Astrocyte (in vitro differentiated cells and primary cell): ENCODE data around the gene UCK1. TPM values are rescaled to one million over a fixed set of nuclear protein-coding genes. Genes with fewer than 3 reads are reported as not detected.

Experiments
- DNase-seq: peaks from one replicate; pipeline ENCODE4 v3.0.0-alpha.2; 2010; ENCODE audit warnings: low read depth
- FAIRE-seq: peaks from 2 replicates; lab custom pipeline; 2011; peaks lifted over from hg19 to GRCh38; lab: Jason Lieb, UNC
- H2AFZ ChIP-seq: 2 replicates; pipeline ENCODE4 v1.6.0; 2012; ENCODE audit warnings: low read depth, low read length, inconsistent platforms
- H3K27ac ChIP-seq: 2 replicates; pipeline ENCODE4 v1.5.1; 2011; ENCODE audit warnings: low read depth, low read length, inconsistent platforms
- H3K27me3 ChIP-seq: 2 replicates; pipeline ENCODE4 v1.6.0; 2011; ENCODE audit warnings: low read length, inconsistent platforms; ENCODE audit not compliant: insufficient read depth
- H3K36me3 ChIP-seq: 2 replicates; pipeline ENCODE4 v1.5.1; 2011; ENCODE audit warnings: low read length, inconsistent platforms; ENCODE audit not compliant: insufficient read depth
- H3K4me1 ChIP-seq: 2 replicates; pipeline ENCODE4 v1.5.1; 2011; ENCODE audit warnings: low read length, inconsistent platforms; ENCODE audit not compliant: insufficient read depth
- H3K4me2 ChIP-seq: 2 replicates; pipeline ENCODE4 v1.6.0; 2012; ENCODE audit warnings: low read length, inconsistent platforms
- H3K4me3 ChIP-seq: 2 replicates; pipeline ENCODE4 v1.5.1; 2011; ENCODE audit warnings: low read depth, mild to moderate bottlenecking, low read length, inconsistent platforms; ENCODE audit not compliant: insufficient read depth
- H3K79me2 ChIP-seq: 2 replicates; pipeline ENCODE4 v1.6.0; 2012; ENCODE audit warnings: mild to moderate bottlenecking, low read length, inconsistent platforms; ENCODE audit not compliant: insufficient read depth
- H3K9ac ChIP-seq: 2 replicates; pipeline ENCODE4 v1.6.0; 2012; ENCODE audit warnings: mild to moderate bottlenecking, low read length, inconsistent platforms
- H3K9me3 ChIP-seq: 2 replicates; pipeline ENCODE4 v1.5.1; 2012; ENCODE audit warnings: low read depth, mild to moderate bottlenecking, low read length, inconsistent platforms; ENCODE audit not compliant: insufficient read depth
- H4K20me1 ChIP-seq: 2 replicates; pipeline ENCODE4 v1.6.0; 2012; ENCODE audit warnings: low read length, inconsistent platforms; ENCODE audit not compliant: insufficient read depth
- H3K27ac Mint-ChIP-seq: one replicate; pipeline ENCODE4 v1.8.0; 2021; ENCODE audit warnings: mild to moderate bottlenecking, mixed read lengths; ENCODE audit not compliant: unreplicated experiment
- H3K27me3 Mint-ChIP-seq: one replicate; pipeline ENCODE4 v1.8.0; 2021; ENCODE audit warnings: low read depth, mixed read lengths; ENCODE audit not compliant: unreplicated experiment
- H3K36me3 Mint-ChIP-seq: one replicate; pipeline ENCODE4 v1.8.0; 2021; ENCODE audit warnings: low read depth, mixed read lengths; ENCODE audit not compliant: unreplicated experiment
- H3K4me1 Mint-ChIP-seq: one replicate; pipeline ENCODE4 v1.8.0; 2021; ENCODE audit warnings: low read depth, mixed read lengths; ENCODE audit not compliant: unreplicated experiment
- H3K4me3 Mint-ChIP-seq: one replicate; pipeline ENCODE4 v1.8.0; 2021; ENCODE audit warnings: mild to moderate bottlenecking, moderate library complexity, mixed read lengths; ENCODE audit not compliant: unreplicated experiment
- H3K9me3 Mint-ChIP-seq: one replicate; pipeline ENCODE4 v1.8.0; 2021; ENCODE audit warnings: mild to moderate bottlenecking, mixed read lengths; ENCODE audit not compliant: unreplicated experiment
- CTCF ChIP-seq: IDR thresholded peaks from 2 replicates; pipeline ENCODE4 v1.5.1; 2011; ENCODE audit warnings: low read depth, mild to moderate bottlenecking, inconsistent platforms, low read length, moderate library complexity; ENCODE audit not compliant: insufficient read depth
- EZH2 ChIP-seq: IDR thresholded peaks from 2 replicates; pipeline ENCODE4 v1.6.1; 2012; ENCODE audit warnings: mild to moderate bottlenecking, low read length, inconsistent platforms; ENCODE audit not compliant: insufficient read depth
- total RNA-seq: library from RNA; stranded (reverse); gene quantifications from 2 replicates; pipeline ENCODE4 v1.2.1, GENCODE V29; 2021

UCK1 gene
- total RNA-seq, 1 donor from 2014 or later, result 15.4 TPM

- H3K36me3 Mint-ChIP-seq, result peaks cover 10% of the 10 kb centered on the region
- H3K4me1 Mint-ChIP-seq, result no peaks in the 10 kb centered on the region
- no peaks in the 10 kb centered on the region for H4K20me1 ChIP-seq
These were observed 43.9 kb upstream of the UCK1 start for GRCh38 chr9:131574730-131575640.

GRCh38 chr9:131567910-131568309 lies 36.8 kb upstream of the UCK1 start:
- Mint-ChIP-seq H3K27ac (no peak overlapping the region), H3K4me1 (no peaks in the 10 kb centered on the region), H3K9me3 (peaks cover 14% of the 10 kb centered on the region), H3K4me3 (no peak overlapping the region), H3K27me3 (no peaks in the 10 kb centered on the region), H3K36me3 (peaks cover 12% of the 10 kb centered on the region)
- DNase-seq (no peak), FAIRE-seq (no peak)
- no peaks in the 10 kb centered on the region for H3K79me2 ChIP-seq
- no peaks in the 10 kb centered on the region for H3K4me1 ChIP-seq
- H3K27me3 ChIP-seq, result no peaks in the 10 kb centered on the region
- H3K9ac ChIP-seq, result no peak overlapping the region
- no peaks in the 10 kb centered on the region for H3K9me3 ChIP-seq
- H3K27ac ChIP-seq, result no peak overlapping the region
- no peaks in the 10 kb centered on the region for H4K20me1 ChIP-seq
- no peak overlapping the region for H2AFZ ChIP-seq
- no peak overlapping the region for H3K4me2 ChIP-seq
- no peaks in the 10 kb centered on the region for H3K36me3 ChIP-seq
- no peak overlapping the region for H3K4me3 ChIP-seq
- no peak for TF ChIP-seq EZH2
- no peak for TF ChIP-seq CTCF

More at GRCh38 chr9:131574730-131575640, 43.9 kb upstream of the UCK1 start:
- no peaks in the 10 kb centered on the region for H3K9me3 Mint-ChIP-seq
- H3K27me3 Mint-ChIP-seq, result no peaks in the 10 kb centered on the region
- Histone ChIP-seq H3K9me3 (no peaks in the 10 kb centered on the region), H3K4me2 (no peak overlapping the region), H3K9ac (no peak overlapping the region), H3K4me3 (no peak overlapping the region), H3K79me2 (no peaks in the 10 kb centered on the region), H3K27me3 (no peaks in the 10 kb centered on the region), H2AFZ (no peak overlapping the region), H3K36me3 (no peaks in the 10 kb centered on the region), H3K27ac (no peak overlapping the region), H3K4me1 (no peaks in the 10 kb centered on the region)
- FAIRE-seq (no peak), DNase-seq (no peak)
- no peak overlapping the region for H3K4me3 Mint-ChIP-seq
- no peak for TF ChIP-seq CTCF
- TF ChIP-seq EZH2, result no peak
- no peak overlapping the region for H3K27ac Mint-ChIP-seq

GRCh38 chr9:131566158-131566557 lies 35.1 kb upstream of the UCK1 start:
- no peak for FAIRE-seq
- peaks cover 11% of the 10 kb centered on the region for H3K36me3 Mint-ChIP-seq

More at GRCh38 chr9:131566158-131566557, 35.1 kb upstream of the UCK1 start:
- H2AFZ ChIP-seq, result no peak overlapping the region
- DNase-seq, result no peak
- Mint-ChIP-seq H3K27ac (no peak overlapping the region), H3K4me3 (no peak overlapping the region), H3K9me3 (peaks cover 15% of the 10 kb centered on the region), H3K27me3 (no peaks in the 10 kb centered on the region), H3K4me1 (peaks cover 7% of the 10 kb centered on the region)
- H3K4me2 ChIP-seq, result no peak overlapping the region
- H3K36me3 ChIP-seq, result no peaks in the 10 kb centered on the region
- H3K79me2 ChIP-seq, result no peaks in the 10 kb centered on the region
- no peak for TF ChIP-seq EZH2
- TF ChIP-seq CTCF, result no peak
- H3K4me1 ChIP-seq, result no peaks in the 10 kb centered on the region
- no peaks in the 10 kb centered on the region for H3K27me3 ChIP-seq
- no peak overlapping the region for H3K9ac ChIP-seq
- no peak overlapping the region for H3K4me3 ChIP-seq
- no peaks in the 10 kb centered on the region for H3K9me3 ChIP-seq
- no peaks in the 10 kb centered on the region for H4K20me1 ChIP-seq
- H3K27ac ChIP-seq, result no peak overlapping the region
